PFSK-1 (cell line): ENCODE data around the gene HES2.

Experiments
- TAF1 ChIP-seq: IDR thresholded peaks from 2 replicates; pipeline ENCODE4 v1.6.1; 2012; ENCODE audit warnings: low read length, control low read depth, borderline replicate concordance; ENCODE audit not compliant: insufficient read depth
- TF ChIP-seq, protein P1 (sequence below), 2 experiments: IDR thresholded peaks; 2 replicates each; pipeline versions ENCODE4 v1.6.1 to v1.8.0; 2011 to 2012; ENCODE audit warnings: low read depth in 2 of 2, low read length in 2 of 2, control low read depth in 1 of 2, inconsistent platforms in 1 of 2, mild to moderate bottlenecking in 1 of 2, moderate library complexity in 1 of 2; ENCODE audit not compliant: insufficient read depth in 1 of 2

DNA sequence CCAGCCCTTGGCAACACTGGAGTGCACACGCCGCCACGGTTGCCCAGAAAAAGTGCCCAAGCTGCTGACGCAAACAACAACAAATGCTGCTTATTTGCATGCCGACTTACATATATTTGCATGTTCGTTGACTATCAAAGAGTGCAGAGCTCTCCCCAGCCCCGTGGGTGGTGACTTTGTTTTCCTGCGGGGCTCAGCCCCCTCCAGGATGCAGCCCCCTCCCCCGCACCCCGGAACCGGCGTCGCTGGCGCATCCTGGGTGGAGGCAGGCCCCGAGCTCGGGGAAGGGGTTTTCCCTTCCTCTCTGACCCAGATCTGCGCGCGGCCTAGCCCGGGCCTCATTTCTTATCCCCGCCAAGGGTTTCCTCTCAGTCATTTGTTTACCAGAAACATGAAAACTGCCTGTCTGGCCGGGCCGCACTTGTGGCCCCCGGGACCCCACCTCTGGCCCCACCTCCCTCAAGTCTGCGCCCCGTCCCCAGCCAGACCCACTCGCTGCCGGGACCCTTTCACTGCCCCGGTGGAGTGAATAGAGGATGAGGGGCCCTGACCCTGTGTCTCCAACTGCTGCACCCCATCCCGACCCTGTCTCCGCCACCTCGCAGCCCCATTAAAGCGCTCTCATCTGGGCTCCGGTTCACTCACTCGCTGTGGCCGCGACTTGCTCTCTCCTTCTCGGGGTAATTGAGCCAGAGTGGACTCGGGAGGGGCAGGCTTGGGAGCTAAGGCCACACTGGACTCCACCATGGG is 40.8 kb upstream of the HES2 start:
- TF ChIP-seq, protein P1, sequence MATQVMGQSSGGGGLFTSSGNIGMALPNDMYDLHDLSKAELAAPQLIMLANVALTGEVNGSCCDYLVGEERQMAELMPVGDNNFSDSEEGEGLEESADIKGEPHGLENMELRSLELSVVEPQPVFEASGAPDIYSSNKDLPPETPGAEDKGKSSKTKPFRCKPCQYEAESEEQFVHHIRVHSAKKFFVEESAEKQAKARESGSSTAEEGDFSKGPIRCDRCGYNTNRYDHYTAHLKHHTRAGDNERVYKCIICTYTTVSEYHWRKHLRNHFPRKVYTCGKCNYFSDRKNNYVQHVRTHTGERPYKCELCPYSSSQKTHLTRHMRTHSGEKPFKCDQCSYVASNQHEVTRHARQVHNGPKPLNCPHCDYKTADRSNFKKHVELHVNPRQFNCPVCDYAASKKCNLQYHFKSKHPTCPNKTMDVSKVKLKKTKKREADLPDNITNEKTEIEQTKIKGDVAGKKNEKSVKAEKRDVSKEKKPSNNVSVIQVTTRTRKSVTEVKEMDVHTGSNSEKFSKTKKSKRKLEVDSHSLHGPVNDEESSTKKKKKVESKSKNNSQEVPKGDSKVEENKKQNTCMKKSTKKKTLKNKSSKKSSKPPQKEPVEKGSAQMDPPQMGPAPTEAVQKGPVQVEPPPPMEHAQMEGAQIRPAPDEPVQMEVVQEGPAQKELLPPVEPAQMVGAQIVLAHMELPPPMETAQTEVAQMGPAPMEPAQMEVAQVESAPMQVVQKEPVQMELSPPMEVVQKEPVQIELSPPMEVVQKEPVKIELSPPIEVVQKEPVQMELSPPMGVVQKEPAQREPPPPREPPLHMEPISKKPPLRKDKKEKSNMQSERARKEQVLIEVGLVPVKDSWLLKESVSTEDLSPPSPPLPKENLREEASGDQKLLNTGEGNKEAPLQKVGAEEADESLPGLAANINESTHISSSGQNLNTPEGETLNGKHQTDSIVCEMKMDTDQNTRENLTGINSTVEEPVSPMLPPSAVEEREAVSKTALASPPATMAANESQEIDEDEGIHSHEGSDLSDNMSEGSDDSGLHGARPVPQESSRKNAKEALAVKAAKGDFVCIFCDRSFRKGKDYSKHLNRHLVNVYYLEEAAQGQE (IDR thresholded peaks at IDR 0.05; ENCODE audit: insufficient read depth in 1 of 2, low read depth in 2 of 2, low read length in 2 of 2), result no peak
- TF ChIP-seq TAF1, result no peak
